GM21367 (cell line): ENCODE data around the gene MINDY4B.

Experiments used
- ATAC-seq: cut with Tn5 transposase; IDR thresholded peaks from one replicate; pipeline ENCODE4 v1.9.1; 2021; ENCODE audit not compliant: unreplicated experiment

The MINDY4B gene

DNA sequence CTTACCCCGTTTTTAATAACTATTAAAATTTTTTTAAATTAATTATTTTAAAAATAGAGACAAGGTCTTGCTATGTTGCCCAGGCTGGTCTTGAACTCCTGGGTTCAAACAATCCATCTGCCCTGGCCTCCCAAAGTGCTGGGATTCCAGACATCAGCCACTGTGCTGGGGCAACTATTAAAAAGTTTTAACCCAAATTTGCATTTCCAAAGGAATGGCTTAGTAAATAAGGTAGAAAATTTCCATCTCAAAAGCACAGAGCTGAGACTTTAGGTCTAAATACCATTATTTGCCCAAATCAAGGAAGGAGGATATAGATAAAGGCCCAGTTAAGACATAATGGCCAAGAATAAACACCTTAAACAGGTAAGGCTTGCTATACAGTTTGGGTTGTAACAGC, 56.4 kb downstream of the MINDY4B start:
- no peak for ATAC-seq

GRCh38 chr3:150847433-150847832, 57.8 kb downstream of the MINDY4B start:
- no peak for ATAC-seq

DNA sequence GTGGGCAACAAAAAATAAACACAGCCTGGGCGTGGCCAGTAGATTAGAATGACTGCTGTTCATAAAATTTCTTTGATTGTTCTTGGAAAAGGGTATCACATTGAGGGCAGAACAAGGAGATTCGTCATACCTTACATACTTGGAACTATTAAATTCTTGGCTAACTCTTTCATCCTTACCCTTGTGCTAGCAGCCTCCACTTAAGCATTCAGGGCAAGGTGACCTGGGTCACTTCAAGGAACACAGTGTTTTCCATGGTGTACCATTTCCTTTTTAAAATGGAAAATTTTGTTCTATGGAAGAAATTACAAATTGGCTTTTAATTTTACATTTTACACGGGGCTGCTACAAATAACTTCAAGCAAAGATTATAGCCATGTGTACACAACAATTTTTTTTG, 60.8 kb downstream of the MINDY4B start:
- ATAC-seq = no peak

- no peak for ATAC-seq
Measured at GRCh38 chr3:150843241-150843640, 62.0 kb downstream of the MINDY4B start.

- ATAC-seq = no peak
Measured at GRCh38 chr3:150840802-150841515, 64.3 kb downstream of the MINDY4B start.

DNA sequence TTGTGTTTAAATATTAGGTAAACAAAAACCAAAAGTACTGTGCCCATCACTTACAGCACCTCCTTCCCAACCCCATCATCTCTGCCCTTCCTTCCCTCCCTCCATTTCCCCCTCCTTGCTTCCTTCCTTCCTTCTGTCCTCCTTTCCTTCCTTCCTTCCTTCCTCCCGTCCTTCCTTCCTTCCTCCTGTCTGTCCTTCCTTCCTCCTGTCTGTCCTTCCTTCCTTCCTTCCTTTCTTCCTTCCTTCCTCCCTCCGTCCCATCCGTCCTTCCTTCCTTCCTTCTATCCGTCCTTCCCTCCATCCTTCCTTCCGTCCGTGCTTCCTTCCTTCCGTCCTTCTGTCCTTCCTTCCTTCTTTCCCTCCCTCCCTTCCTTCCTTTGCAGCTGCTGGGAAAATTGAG, 74.5 kb downstream of the MINDY4B start:
- ATAC-seq = no peak

GRCh38 chr3:150830094-150830681, 75.1 kb downstream of the MINDY4B start:
- ATAC-seq = peak; percentile 55

DNA sequence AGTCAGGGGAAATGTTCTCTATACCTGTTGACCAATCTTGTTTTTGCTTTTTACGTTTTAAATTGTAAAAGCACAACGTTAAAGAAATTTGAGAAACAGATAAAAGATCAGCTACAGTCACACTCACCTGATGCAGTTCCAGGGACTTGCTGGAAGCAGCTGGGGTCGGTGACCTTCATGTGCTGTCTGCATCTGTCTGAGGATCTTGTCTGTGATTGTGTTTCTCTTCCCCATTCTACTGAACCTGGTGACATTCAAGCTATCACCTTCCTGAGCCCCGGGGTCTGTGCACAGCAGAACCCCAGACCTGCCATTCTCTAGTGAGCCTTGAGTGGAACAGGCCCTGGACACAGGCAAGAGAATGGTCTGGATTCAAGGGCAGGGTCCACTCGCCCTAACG, 75.8 kb downstream of the MINDY4B start:
- no peak for ATAC-seq

DNA sequence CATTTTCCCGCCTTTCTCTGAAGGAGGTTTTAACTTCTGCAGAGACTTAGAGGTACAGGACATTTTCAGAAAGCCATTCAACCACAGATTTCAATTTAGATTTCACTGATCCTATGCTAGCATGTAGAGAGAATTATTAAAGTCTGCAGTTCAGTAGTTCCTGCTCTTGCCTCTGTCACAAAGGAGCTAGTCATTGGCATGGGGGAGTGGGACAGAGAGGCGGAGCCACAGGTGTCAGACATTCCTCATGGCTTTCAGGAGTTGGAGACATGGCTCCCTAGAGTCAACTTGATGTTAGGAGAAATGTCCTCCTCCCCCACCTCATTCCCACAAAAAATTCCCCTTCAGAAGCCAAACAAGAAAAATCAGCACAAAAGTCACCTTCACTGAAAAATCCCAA, 76.2 kb downstream of the MINDY4B start:
- no peak for ATAC-seq

GRCh38 chr3:150828261-150828660, 77.0 kb downstream of the MINDY4B start:
- no peak for ATAC-seq

GRCh38 chr3:150826466-150827282, 78.6 kb downstream of the MINDY4B start:
- ATAC-seq = no peak

DNA sequence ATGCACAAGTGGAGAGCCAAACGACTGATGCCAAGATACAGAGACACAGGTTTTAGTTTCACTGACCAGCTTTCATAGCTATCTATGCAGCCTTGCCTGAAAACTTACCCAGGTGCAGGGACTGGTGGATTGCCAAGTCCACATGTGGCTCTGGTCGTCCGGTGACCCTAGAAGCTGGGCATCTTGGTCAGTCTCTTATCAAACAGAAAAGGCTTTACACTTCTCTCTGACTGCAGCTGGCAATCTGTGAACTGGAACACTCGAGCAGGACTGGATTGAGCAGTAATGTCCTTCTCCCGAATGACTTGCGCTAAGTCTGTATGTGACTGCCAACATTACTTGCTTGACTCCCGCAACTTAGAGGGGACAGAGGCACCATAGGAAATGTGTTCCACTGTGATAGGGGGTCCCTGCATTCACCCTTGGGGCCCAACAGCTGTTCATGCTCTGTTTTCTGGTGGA, 79.3 kb downstream of the MINDY4B start:
- no peak for ATAC-seq

DNA sequence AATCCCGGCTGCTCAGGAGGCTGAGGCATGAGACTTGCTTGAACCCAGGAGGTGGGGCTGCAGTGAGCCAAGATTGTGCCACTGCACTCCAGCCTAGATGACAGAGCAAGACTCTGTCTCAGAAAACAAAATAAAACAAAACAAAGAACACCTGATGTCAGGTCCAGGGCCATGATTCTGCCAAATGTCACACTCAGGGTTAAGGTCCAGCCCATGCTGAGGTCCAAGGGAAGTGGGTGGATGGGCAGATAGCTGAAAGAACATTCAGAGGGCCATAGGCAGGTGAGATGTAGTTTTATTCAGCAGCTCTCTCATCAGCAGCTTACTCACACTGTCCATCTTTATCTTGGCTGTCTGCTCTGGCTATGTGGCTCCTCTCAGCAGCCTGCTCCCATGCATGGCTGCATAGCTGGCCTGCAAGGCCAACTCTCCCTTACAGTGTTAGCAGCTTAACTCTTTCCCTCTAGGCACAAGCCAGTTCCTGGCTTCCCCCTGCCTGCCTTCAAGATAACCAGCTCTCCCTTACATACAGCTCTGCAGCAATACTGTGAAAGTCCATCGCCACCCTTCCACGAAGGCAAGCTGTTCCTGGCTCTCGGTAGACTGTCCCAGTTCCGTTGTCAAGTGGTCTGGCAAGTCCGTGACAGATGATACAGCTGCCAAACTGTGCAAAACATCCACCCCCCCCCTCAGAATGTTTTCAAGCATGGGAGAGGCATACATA, 79.9 kb downstream of the MINDY4B start:
- ATAC-seq = no peak

DNA sequence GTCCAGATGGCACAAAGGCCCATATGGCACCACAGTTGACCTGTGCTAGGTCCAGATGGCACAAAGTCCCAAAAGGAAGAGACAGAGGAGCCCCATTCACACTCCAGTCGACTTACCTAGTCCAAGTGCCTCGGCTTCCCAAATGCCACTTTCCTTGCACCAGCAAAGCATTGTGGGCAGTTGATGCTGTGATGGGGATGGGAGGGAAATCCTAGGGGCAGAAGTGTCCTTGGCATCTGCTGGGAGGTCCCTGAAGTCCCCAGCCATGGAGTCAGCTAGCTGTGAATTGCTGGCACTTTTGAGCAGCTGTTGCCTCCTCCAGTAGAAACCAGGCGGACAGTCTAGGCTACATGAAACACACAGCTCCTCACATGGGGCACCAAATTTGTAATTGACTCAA, 82.0 kb downstream of the MINDY4B start:
- ATAC-seq = no peak

DNA sequence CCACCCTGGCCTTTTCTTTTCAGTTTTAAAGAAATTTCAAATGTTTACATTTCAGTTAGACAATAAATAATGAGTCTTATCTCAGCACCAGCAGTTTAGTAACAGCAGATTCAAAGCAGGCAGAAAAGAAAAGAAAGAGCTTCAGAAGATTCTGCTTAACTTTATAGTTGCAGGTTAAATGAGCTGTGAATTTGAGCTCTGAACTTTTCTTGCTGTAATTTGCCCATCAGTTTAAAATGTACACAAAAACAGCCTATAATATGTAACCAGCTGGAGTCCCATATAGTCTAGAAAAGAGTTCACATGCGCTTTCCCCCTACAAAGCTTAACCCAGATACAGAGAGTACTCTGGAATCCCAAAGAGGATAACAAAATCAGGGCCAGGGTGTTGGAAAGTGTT, 82.6 kb downstream of the MINDY4B start:
- no peak for ATAC-seq
